Measurements from ENCODE around the gene TCN1. TPM values are rescaled to one million over a fixed set of nuclear protein-coding genes. Genes with fewer than 3 reads are reported as not detected.
"Not testable (repeated sequence)": the region's sequence is repeated elsewhere in the genome, so short reads cannot be mapped to it uniquely, and the experiment has no call there.

Gene TCN1
- total RNA-seq, 1 experiment from 2014 or later = not detected

GRCh38 chr11:59845399-59845798, 20.9 kb downstream of the TCN1 start, which contains the start of gene CBLIF:
TSS of gene CBLIF (minus strand) at chr11:59845499. CDS start at chr11:59845453, 46 bp downstream.
- Histone ChIP-seq H3K36me3 (replicated peaks; ENCODE audit: control insufficient read depth, insufficient read depth, low read length) (no peaks in the 10 kb centered on the region), H3K4me3 (ENCODE audit: insufficient read depth, low read depth, low read length) (no peak within 1 kb of the TSS), H3K27me3 (ENCODE audit: control insufficient read depth, insufficient read depth, low read length) (no peaks in the 10 kb centered on the region)
- no peak for DNase-seq

GRCh38 chr11:59842316-59842715, 24.0 kb downstream of the TCN1 start:
- no peak overlapping the region for H3K4me3 ChIP-seq (ENCODE audit: insufficient read depth, low read depth, low read length)
- no peak for DNase-seq
- H3K27me3 ChIP-seq (ENCODE audit: control insufficient read depth, insufficient read depth, low read length) = no peaks in the 10 kb centered on the region

GRCh38 chr11:59841514-59841913, 24.8 kb downstream of the TCN1 start:
- no peak for DNase-seq
- H3K4me3 ChIP-seq (ENCODE audit: insufficient read depth, low read depth, low read length) = no peak overlapping the region
- H3K27me3 ChIP-seq (ENCODE audit: control insufficient read depth, insufficient read depth, low read length) = no peaks in the 10 kb centered on the region
- no peaks in the 10 kb centered on the region for H3K36me3 ChIP-seq (replicated peaks; ENCODE audit: control insufficient read depth, insufficient read depth, low read length)

More at GRCh38 chr11:59842316-59842715, 24.0 kb downstream of the TCN1 start:
- no peaks in the 10 kb centered on the region for H3K36me3 ChIP-seq (replicated peaks; ENCODE audit: control insufficient read depth, insufficient read depth, low read length)

GRCh38 chr11:59839615-59840014, 26.7 kb downstream of the TCN1 start:
- H3K4me3 ChIP-seq (ENCODE audit: insufficient read depth, low read depth, low read length) = no peak overlapping the region
- no peak for DNase-seq

GRCh38 chr11:59833602-59834001, 32.7 kb downstream of the TCN1 start:
- no peak for DNase-seq
- Histone ChIP-seq H3K36me3 (replicated peaks; ENCODE audit: control insufficient read depth, insufficient read depth, low read length) (no peaks in the 10 kb centered on the region), H3K27me3 (ENCODE audit: control insufficient read depth, insufficient read depth, low read length) (no peaks in the 10 kb centered on the region), H3K4me3 (ENCODE audit: insufficient read depth, low read depth, low read length) (no peak overlapping the region)

More at GRCh38 chr11:59839615-59840014, 26.7 kb downstream of the TCN1 start:
- H3K27me3 ChIP-seq (ENCODE audit: control insufficient read depth, insufficient read depth, low read length) = no peaks in the 10 kb centered on the region
- no peaks in the 10 kb centered on the region for H3K36me3 ChIP-seq (replicated peaks; ENCODE audit: control insufficient read depth, insufficient read depth, low read length)

GRCh38 chr11:59829358-59829757, 36.9 kb downstream of the TCN1 start:
- H3K4me3 ChIP-seq (ENCODE audit: insufficient read depth, low read depth, low read length) = no peak overlapping the region
- no peak for DNase-seq
- no peaks in the 10 kb centered on the region for H3K36me3 ChIP-seq (replicated peaks; ENCODE audit: control insufficient read depth, insufficient read depth, low read length)
- no peaks in the 10 kb centered on the region for H3K27me3 ChIP-seq (ENCODE audit: control insufficient read depth, insufficient read depth, low read length)

GRCh38 chr11:59822989-59823566, 43.2 kb downstream of the TCN1 start:
- H3K27me3 ChIP-seq (ENCODE audit: control insufficient read depth, insufficient read depth, low read length) = no peaks in the 10 kb centered on the region
- peak; percentile 36 for DNase-seq
- no peaks in the 10 kb centered on the region for H3K36me3 ChIP-seq (replicated peaks; ENCODE audit: control insufficient read depth, insufficient read depth, low read length)
- no peak overlapping the region for H3K4me3 ChIP-seq (ENCODE audit: insufficient read depth, low read depth, low read length)

GRCh38 chr11:59818572-59818971, 47.7 kb downstream of the TCN1 start:
- no peak overlapping the region for H3K4me3 ChIP-seq (ENCODE audit: insufficient read depth, low read depth, low read length)
- H3K27me3 ChIP-seq (ENCODE audit: control insufficient read depth, insufficient read depth, low read length) = no peaks in the 10 kb centered on the region
- no peak for DNase-seq
- H3K36me3 ChIP-seq (replicated peaks; ENCODE audit: control insufficient read depth, insufficient read depth, low read length) = no peaks in the 10 kb centered on the region

- H3K27me3 ChIP-seq (ENCODE audit: control insufficient read depth, insufficient read depth, low read length); H3K36me3 ChIP-seq (replicated peaks; ENCODE audit: control insufficient read depth, insufficient read depth, low read length); DNase-seq; H3K4me3 ChIP-seq (ENCODE audit: insufficient read depth, low read depth, low read length): not testable (repeated sequence)
These were observed 49.9 kb downstream of the TCN1 start for GRCh38 chr11:59816434-59816833.

- no peaks in the 10 kb centered on the region for H3K36me3 ChIP-seq (replicated peaks; ENCODE audit: control insufficient read depth, insufficient read depth, low read length)
- no peaks in the 10 kb centered on the region for H3K27me3 ChIP-seq (ENCODE audit: control insufficient read depth, insufficient read depth, low read length)
- no peak for DNase-seq
- 0 out of 2 replicates have a peak overlapping the region, but pooled peaks have one; percentile 17 for H3K4me3 ChIP-seq (ENCODE audit: insufficient read depth, low read depth, low read length)
These were observed 50.5 kb downstream of the TCN1 start for GRCh38 chr11:59815754-59816153.

GRCh38 chr11:59814021-59814420, 52.3 kb downstream of the TCN1 start:
- DNase-seq = no peak
- Histone ChIP-seq H3K36me3 (replicated peaks; ENCODE audit: control insufficient read depth, insufficient read depth, low read length) (no peaks in the 10 kb centered on the region), H3K4me3 (ENCODE audit: insufficient read depth, low read depth, low read length) (no peak overlapping the region), H3K27me3 (ENCODE audit: control insufficient read depth, insufficient read depth, low read length) (no peaks in the 10 kb centered on the region)

- peaks cover 5% of the 10 kb centered on the region for H3K36me3 ChIP-seq (replicated peaks; ENCODE audit: control insufficient read depth, insufficient read depth, low read length)
- no peak for DNase-seq
- no peaks in the 10 kb centered on the region for H3K27me3 ChIP-seq (ENCODE audit: control insufficient read depth, insufficient read depth, low read length)
- no peak overlapping the region for H3K4me3 ChIP-seq (ENCODE audit: insufficient read depth, low read depth, low read length)
These were observed 52.9 kb downstream of the TCN1 start for GRCh38 chr11:59813364-59813763.

- DNase-seq = no peak
- Histone ChIP-seq H3K27me3 (ENCODE audit: control insufficient read depth, insufficient read depth, low read length) (no peaks in the 10 kb centered on the region), H3K4me3 (ENCODE audit: insufficient read depth, low read depth, low read length) (no peak overlapping the region), H3K36me3 (replicated peaks; ENCODE audit: control insufficient read depth, insufficient read depth, low read length) (peaks cover 9% of the 10 kb centered on the region)
These were observed 54.1 kb downstream of the TCN1 start for GRCh38 chr11:59812220-59812619.

- Histone ChIP-seq H3K27me3 (ENCODE audit: control insufficient read depth, insufficient read depth, low read length) (no peaks in the 10 kb centered on the region), H3K4me3 (ENCODE audit: insufficient read depth, low read depth, low read length) (peak overlapping the region; percentile 99), H3K36me3 (replicated peaks; ENCODE audit: control insufficient read depth, insufficient read depth, low read length) (peaks cover 16% of the 10 kb centered on the region)
- DNase-seq = no peak
These were observed 55.4 kb downstream of the TCN1 start for GRCh38 chr11:59810911-59811259.

- Histone ChIP-seq H3K36me3 (replicated peaks; ENCODE audit: control insufficient read depth, insufficient read depth, low read length) (peaks cover 18% of the 10 kb centered on the region), H3K4me3 (ENCODE audit: insufficient read depth, low read depth, low read length) (peak within 1 kb of the TSS; percentile 99), H3K27me3 (ENCODE audit: control insufficient read depth, insufficient read depth, low read length) (no peaks in the 10 kb centered on the region)
- DNase-seq = peak; percentile 89
These were observed 55.9 kb downstream of the TCN1 start, which contains the start of gene MRPL16 for GRCh38 chr11:59810189-59810910. TSS of gene MRPL16 (minus strand) at chr11:59810778. CDS start at chr11:59810658, 120 bp downstream.

Measured in H7 (cell line).